DMS153 (cell line): ENCODE results near the gene CHKA.
"Not testable (repeated sequence)": the region's sequence is repeated elsewhere in the genome, so short reads cannot be mapped to it uniquely, and the experiment has no call there.

Experiments used
- DNase-seq: peaks from one replicate; lab custom pipeline; 2025; lab: John Stamatoyannopoulos, UW

Gene CHKA

DNA sequence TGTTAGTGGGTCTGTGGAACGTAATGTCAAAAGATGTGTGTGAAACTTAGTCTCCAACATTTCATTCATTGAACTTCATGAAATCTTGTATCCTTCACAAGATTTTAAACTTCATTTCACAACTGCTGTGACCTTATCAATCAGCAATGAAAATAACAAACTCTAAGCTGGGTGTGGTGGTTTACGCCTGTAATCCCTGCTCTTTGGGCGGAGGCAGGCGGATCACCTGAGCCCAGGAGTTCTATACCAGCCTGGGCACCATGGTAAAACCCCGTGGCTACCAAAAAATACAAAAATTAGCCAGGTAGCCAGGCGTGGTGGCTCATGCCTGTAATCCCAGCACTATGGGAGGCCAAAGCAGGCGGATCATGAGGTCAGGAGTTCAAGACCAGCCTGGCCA lies 5.1 kb downstream of the CHKA start:
- no peak for DNase-seq

DNA sequence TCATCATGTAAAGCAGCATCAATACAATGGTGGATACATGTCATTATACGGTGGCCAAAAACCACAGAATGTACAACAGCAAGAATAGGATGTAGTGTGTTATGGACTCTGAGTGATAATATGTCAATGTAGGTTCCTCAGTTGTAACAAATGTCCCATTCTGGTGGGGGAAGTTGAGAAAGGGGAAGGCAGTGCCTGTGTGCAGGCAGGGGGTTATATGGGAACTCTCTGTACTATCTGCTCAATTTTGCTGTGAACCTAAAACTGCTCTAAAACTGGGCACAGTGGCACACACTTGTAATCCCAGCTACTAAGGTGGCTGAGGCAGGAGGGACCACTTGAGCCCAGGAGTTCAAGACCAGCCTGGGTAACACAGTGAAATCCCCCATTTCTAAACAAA lies 5.9 kb downstream of the CHKA start:
- no peak for DNase-seq

DNA sequence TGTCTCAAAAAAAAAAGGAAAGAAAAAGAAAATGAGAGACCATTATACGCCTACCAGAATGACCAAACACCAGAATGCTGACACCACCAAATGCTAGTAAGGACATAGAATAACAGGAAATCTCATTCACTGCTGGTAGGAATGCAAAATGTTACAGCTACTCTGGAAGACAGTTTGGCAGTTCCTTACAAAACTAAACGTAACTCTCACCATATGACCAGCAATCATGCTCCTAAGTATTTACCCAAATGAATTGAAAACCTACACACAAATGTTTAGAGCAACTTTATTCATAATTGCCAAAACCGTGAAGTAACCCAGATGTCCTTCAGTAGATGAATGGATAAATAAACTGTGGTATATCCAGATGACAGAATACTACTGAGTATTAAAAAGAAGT lies 7.2 kb downstream of the CHKA start:
- no peak for DNase-seq

DNA sequence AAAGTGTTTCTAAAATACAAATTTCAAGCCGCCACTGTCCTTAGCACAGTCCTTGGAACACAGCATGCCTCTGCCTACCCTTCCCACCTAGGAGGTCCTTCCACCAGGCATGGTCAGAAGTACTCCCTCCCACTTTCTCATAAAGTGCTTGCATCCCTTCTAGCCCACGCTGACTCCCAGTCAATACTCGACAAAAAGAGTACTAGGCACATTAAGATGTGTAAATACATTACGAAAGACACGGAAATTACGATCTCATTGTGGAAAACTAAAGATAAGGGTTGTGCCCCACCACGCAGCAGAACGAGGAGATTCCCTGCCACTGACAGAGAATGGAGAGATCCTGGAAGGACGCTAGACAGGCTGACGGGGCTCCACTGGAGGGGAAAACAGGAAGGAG lies 13.5 kb downstream of the CHKA start:
- no peak for DNase-seq

DNA sequence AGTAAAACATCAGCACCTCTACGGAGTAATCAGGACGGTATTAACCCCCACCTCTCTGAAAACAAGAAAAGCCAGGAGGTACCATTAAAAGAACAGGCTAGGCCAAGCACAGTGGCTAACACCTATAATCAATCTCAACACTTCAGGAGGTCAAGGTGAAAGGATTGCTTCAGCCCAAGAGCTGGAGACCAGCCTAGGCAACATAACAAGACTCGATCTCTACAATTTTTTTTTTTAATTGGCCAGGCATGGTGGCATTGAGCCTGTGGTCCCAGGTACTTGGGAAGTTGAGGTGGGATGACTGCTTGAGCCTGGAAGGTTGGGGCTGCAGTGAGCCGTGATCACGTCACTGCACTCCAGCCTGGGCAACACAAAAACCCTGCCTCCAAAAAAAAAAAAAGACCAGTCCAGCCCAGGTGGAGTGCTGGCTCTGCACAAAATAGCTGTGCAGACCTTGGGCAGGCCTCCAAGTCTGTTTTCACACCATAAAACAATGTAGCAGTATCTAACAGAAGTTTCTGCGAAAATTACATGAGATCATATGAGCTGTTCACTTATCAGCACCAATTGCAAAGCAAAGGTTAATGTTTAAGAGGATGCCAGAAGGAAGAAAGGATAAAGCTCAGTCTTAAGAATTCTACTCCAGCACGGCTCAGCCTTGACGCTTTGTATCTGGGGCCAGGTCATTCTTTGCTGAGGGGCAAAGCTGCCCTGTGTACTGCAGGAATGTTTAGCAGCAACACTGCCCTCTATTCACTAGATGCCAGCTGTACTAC lies 14.8 kb downstream of the CHKA start:
- DNase-seq: no peak

DNA sequence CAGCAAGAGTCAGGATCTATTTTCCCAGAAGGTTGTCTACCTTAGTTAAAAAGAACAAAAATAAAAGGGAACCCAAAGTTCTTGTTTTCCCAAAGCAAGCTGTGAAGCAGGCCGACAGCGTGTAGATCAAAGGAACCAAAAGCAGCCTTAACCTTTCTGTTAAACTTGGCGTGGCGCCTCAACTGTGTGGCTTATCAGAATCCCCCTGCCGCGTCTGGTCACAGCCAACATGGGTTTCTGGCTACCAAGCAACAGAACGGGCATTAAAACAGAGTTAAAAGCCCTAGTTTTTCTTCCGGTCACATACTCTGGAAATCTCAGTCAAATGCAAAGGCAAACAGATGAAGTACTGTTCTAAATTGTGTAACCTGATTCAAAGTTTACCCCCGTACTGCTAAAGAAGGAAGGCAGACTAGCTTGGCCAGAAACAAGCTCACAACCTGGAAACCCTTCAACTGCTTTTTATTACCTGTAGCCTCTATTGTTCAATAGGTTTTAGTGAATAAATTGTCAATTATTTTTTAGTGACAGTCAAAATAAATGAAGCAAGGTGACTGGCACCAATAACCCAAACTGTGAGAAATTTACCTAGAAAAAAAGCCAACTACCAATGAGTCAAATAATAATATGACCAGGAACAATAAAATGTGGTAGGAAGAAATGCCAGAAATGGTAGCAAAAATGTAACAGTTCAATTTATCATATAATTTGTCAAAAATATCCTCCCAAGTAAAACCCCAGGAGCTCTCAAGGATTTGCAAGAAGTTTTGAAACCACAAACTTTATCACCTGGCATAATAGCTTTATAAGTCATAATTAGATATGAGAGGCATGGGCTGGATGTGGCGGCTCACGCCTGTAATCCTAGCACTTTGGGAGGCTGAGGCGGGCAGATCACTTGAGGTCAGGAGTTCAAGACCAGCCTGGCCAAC lies 21.4 kb downstream of the CHKA start:
- DNase-seq: peak; percentile 81

DNA sequence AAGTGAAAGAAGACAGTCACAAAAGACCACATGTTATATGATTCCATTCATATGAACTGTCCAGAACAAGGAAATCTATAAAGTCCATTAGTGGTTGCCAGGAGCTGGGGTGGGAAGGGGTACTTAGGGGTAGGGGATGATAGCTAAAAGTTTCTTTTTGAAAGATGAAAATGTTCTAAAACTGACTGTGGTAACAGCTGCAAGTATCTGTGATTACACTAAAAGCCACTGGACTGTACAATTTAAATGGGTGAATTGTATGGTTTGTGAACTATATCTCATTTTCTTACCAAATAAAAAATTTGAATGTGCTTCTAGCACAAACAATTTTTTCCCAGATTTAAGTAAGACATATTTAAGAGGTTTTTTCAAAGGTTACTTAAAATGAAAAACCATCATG lies 22.1 kb downstream of the CHKA start:
- DNase-seq: no peak

DNA sequence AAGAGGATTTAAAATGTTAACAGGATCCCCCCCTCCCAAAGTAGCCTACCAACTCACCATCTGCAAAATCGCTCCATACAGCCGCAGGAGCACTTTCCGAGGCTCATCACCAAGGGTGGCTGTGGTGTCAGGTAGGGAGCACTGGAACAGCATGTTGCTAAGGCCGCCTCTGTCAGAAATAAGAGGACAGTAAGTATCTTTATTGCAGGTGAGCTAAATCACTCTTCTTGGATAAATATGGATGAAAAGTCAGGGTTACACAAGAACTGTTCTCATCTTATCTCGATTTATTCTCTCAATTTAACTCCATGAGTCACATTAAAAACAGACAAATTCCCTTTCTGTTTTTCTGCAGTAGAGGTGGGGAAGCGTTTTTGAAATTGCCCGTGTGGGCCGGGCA lies 24.2 kb downstream of the CHKA start:
- DNase-seq: no peak

DNA sequence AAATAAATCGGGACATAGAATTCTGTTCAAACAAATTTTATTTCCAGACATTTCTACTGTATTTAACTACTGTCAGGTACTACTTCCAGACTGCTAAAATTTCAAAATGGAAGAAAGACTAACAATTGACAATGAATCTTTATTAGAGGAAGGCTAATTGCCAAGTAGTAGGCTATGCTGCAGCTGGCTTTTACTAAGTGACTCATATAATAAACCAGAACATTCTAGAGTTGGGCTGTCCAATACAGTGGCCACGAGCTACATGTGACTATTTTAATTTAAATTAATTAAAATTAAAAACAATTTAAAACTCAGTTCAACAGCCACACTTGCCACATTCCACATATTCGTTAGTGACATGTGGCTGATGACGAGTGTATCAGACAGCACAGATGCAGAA lies 27.6 kb downstream of the CHKA start:
- no peak for DNase-seq

DNA sequence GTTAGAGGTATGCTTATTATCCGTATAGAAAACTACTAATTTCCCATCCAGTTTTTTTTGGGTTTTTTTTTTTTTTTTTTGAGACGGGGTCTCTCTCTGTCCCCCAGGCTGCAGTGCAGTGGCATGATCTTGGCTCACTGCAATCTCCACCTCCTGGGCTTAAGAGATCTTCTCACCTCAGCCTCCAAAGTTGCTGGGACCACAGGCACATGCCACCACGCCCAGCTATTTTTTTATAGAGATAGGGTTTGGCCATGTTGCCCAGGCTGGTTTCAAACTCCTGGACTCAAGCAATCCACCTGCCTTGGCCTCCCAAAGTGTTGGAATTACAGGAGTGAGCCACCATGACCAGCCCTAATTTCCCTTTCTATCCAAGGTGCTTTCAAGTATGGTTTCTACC lies 28.2 kb downstream of the CHKA start:
- DNase-seq: not testable (repeated sequence)

DNA sequence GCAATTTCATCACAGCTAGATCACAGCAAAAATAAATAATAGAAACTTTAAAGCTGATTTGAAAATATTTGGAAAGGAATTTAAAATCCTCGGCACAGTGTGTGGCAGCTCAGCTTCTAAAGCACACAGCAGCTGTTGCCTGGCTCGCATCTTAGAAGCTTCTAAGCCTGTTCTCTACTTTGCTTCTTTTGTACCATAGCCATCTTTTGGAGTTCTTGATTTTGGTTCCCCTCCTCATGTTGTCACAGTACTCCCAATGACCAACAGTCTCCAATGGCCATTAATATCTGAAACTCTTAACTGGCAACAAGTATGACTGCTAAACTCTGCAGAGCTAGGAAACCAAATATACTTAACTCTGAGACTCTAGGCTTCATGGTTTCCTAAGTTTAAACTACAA lies 28.8 kb downstream of the CHKA start:
- DNase-seq: no peak

DNA sequence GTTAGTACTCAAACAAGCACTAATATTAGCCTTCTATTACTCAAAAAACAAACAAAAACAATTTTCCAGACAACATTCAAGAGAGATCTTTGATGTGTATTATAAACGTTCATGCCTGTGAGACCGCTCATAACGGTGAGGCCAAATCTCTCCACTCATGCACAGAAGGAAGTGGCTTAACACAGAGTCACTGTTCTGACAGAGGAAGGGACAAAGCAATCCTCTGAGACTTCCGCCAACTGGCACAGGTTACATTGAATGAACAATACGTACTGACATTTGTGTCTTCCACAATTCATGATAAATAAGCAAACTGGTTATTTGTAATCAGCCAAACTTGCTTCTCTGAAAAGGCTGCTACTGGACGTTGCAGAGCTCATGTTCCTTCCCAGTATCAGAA lies 30.5 kb downstream of the CHKA start:
- DNase-seq: peak; percentile 7

DNA sequence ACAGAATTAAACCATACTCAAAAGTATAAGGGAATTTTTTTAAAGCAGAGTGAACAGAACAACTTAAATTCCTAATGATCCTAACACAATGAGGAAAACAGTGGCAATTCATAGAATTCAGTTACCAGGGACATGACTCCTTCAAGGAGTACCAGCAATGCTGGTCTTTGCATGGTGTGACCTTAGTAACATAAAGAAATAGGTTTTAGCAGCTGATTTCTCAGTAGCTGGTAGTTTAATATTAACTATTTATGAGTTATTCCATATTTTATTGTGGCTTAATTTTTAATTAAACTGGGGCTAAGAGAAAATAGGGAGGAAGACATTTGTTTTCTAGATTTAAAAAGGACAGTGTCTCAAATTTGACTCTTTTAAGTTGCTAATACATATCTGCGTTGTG lies 30.9 kb downstream of the CHKA start:
- no peak for DNase-seq

DNA sequence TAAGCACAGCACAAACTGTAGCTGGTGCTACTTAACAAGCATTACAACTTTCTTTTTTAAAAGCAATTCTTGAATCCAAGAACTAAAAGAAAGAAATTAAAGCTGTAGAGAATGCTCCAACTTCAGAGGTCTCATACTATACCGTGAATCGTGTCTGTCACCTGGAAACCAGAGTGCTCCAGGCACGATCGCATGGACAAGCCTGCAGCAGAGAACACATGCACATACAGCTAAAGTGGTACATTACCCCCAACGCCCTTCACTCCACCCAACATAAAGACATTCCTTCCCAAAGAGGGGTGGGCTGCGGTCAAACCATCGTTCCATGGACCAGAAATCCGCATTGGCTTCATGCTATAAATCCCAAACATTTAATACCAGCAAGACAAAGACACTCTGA lies 31.5 kb downstream of the CHKA start:
- no peak for DNase-seq

DNA sequence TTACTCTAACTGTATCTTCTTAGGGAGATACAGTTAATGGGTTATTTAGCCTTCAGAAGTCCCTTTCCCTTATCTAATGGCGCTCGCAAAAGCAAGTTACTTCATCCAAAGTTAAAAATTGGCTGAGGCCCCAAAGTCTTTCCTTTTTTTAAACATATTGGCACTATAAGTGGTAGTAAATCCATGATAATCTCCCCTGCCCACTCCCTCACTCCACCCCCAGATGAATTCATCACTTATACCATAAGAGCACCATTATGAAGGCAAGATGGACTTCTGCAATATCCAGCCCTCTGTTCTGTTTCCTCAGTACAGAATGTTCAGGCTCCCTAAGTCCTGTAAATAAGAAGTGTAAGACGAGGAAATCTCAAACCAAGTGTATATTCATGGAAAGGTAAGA lies 37.7 kb downstream of the CHKA start:
- no peak for DNase-seq

DNA sequence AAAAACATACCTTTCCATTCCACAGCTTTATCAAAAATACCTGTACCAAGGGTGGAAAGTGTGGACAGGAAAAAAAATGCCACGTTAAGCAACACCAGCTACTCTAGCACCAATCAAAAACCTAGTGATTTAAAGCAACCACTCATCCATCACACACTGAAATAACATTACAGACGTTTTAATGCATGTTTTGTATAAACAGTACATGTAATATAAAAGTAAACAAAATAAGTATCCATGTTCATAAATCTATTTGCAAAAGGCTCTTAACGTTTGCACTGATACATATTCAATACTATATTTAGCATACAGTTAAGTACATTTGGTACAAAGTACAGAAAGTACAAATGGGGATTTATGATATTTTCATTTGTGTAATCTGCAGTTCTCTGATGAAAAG lies 38.7 kb downstream of the CHKA start:
- no peak for DNase-seq

DNA sequence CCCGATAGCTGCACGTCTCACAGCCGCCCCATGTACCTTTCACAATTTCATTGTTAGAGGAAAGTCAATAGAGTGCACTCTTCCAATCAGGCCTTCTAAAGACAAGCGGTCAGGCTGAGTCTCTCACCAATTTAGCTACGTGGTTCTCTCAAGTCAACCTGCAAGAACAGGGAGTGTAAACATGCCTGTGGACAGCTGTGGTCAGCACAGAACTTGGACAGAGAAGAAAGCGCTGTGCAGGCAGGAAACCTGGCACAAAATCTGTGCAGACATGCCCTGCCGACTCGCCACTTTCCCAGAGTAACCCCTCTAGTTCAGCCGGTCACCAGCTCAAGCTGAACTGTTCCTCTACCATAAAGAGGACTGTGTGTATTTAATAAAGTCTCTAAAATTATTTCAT lies 39.5 kb downstream of the CHKA start:
- no peak for DNase-seq

DNA sequence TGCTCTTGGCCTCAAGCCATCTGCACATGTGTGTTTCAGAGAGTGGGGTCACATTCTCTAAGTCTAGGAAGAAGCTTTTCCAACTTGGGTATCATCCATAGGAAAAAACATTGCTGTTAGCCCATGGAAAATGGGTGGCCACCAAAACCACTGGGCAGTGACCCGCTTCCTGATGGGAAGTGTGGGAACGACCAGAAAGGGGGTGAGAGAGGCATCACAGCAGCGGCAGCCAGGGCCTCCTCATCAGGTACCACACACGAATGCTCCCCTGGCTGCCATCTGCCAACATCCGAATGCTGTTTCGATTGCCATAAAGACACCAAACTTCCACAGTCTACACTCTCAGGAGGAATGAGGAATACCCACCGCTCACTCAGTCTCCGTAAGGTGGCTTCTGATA lies 40.3 kb downstream of the CHKA start:
- no peak for DNase-seq

DNA sequence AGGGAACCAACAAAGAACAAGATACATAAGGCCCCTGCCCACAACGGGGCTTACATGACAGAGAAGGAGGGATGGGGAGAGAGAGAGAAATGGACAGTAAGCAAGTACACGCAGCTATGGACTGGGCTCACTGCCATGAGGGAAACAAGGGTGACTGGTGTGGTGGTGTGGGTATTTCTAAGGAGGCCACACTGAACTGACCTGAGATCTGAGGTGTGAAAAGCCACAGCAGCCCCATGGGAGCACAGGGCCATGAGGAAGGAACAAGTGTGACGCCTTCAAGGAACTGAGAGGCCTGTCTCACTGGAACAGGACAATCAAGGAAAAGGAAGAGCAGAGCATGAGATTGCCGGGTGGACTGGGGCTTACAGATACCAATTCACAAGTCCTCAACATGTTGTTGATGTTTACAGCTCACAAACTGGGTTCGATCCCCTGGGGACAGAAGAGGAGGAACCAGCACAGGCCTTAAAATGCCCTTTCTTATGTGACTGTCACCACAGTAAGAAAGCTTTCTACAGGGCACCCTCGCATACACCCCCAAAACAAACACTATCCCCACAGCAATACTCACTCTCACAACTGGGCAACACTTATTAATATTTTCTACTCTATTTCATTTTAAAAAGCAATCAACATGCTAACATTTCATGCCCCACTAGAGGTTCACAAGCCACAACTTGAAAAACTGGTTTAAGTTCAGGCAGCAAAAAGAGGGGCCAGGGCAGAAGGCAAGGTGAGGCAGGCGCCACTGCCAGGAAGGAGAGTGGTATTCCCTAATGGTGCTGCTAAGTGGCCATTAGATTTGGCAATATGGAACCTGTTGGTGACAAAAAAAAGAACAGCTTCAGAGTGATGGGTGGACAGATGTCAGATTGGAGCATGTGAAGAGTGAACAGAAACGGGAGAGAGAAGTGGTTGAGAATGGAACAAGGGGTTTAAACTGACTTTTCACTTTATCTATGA lies 43.3 kb downstream of the CHKA start:
- no peak for DNase-seq

DNA sequence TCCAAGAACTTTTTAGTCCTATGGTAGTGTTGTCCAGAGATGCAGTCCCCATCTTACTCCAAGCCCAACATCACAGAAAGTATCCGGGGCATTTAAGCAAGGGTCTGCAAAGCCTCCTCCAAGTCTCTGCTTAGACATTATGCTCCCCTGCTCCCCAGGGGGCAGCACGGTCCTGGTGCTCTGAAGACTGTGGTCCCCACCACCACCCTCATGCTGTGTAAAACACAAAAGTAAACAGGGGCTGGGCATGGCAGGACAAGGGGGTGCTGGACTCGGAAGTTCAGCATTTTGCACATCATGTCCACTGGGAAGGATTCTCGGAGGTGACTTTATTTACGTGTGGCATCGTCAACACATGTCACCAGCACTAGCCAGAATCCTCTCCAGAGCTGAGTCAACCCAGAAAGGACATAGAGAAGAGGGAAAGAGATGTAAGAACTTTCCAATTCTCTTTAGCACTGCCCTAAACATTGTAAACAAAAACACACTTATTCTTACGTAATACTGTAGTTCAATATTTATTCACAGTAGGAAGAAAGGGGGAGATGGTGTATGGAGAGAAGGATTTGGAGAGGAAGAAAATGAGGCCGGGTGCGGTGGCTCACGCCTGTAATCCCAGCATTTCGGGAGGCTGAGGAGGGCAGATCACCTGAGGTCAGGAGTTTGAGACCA lies 44.7 kb downstream of the CHKA start:
- no peak for DNase-seq

DNA sequence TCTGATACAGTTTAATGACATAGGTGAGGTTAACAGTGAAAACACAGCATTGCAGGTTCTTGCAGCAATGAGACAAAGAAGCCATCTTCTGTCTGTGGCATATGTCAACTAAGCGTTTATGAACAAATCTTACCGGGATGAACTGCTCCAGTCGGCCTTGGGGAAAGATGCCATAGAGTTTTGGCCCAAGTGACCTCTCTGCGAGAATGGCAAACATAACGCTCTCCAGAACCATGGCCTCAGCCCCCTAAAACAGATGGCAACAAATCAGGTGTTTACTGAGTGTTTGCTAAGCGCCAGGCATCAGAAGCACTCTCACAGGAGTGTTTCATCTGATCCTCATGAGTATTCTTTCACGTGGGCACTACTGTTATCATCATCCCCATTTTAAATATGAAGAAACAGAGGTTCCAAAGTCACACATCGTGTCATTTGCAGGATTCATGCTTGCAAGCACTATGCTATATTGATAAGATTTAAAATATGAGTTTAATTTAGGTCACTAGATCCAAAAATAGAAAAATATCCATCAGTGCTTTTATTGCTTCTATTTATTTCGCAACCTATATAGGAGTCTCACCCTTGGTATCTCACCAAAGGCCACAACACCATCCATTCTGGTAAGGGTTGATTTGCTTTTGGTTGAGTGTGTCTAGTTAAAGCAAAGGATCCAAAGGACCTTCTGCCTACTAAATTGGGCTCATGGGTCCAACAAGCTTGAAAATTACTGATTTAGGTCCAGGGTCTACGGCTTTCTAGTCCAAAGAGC lies 46.4 kb downstream of the CHKA start:
- DNase-seq: no peak
